GM12878 (cell line): ENCODE measurements around the gene IER5. TPM values are rescaled to one million over a fixed set of nuclear protein-coding genes. Genes with fewer than 3 reads are reported as not detected.

Experiments used
- ASH2L ChIP-seq: fragments of 300-600, 200-600 bp; sonication (generic); IDR thresholded peaks from 2 replicates; pipeline ENCODE4 v1.6.1; 2017; ENCODE audit warnings: low read depth, mild to moderate bottlenecking, borderline replicate concordance
- BCLAF1 ChIP-seq: fragments of 450-650 bp; IDR thresholded peaks from 2 replicates; pipeline ENCODE4 v1.6.1; 2017; ENCODE audit warnings: antibody characterized with exemption, mild to moderate bottlenecking, moderate library complexity
- BHLHE40 ChIP-seq, 2 experiments: fragments of 450-650 bp in 1 of 2; IDR thresholded peaks; 2 replicates each; pipeline ENCODE4 v1.6.1; 2011 to 2017; ENCODE audit warnings: low read depth in 2 of 2, borderline replicate concordance in 1 of 2, improper control_type of control experiment in 1 of 2, low read length in 1 of 2, mild to moderate bottlenecking in 1 of 2
- CBX3 ChIP-seq: fragments of 200-600 bp; sonication (generic); IDR thresholded peaks from 2 replicates; pipeline ENCODE4 v1.6.1; 2016; ENCODE audit warnings: low read depth, borderline replicate concordance
- CEBPB ChIP-seq, 2 experiments: fragments of 150-350 bp in 1 of 2; IDR thresholded peaks; 2 replicates each; pipeline ENCODE4 v1.6.1; 2012 to 2014; ENCODE audit warnings: low read depth in 2 of 2, low read length in 2 of 2, borderline replicate concordance in 1 of 2, inconsistent platforms in 1 of 2
- CREM ChIP-seq: IDR thresholded peaks from 2 replicates; pipeline ENCODE4 v1.6.1; 2014; ENCODE audit warnings: antibody characterized with exemption, low read depth
- EGR1 ChIP-seq, 2 experiments: IDR thresholded peaks; 1 replicate in 1 of 2; 2 replicates in 1 of 2; pipeline ENCODE4 v1.6.1; 2011 to 2012; ENCODE audit warnings: low read depth in 2 of 2, low read length in 2 of 2, borderline replicate concordance in 1 of 2, mild to moderate bottlenecking in 1 of 2, moderate library complexity in 1 of 2
- FOXM1 ChIP-seq: IDR thresholded peaks from 2 replicates; pipeline ENCODE4 v1.6.1; 2012; ENCODE audit warnings: low read depth, mild to moderate bottlenecking, inconsistent platforms, low read length, moderate library complexity
- HDAC6 ChIP-seq: fragments of 200-600 bp; sonication (generic); IDR thresholded peaks from one replicate; pipeline ENCODE4 v1.8.0; 2017; ENCODE audit warnings: antibody characterized with exemption; ENCODE audit not compliant: unreplicated experiment
- PML ChIP-seq: IDR thresholded peaks from 2 replicates; pipeline ENCODE4 v1.6.1; 2012; ENCODE audit warnings: low read length, inconsistent platforms
- POU2F2 ChIP-seq: IDR thresholded peaks from 3 replicates; pipeline ENCODE4 v1.6.1; 2011; ENCODE audit warnings: low read depth, mild to moderate bottlenecking, low read length, borderline replicate concordance
- RELA ChIP-seq: fragments of 450-650 bp; IDR thresholded peaks from 2 replicates; pipeline ENCODE4 v1.8.0; 2014; ENCODE audit warnings: borderline replicate concordance; ENCODE audit not compliant: partially characterized antibody
- RFX5 ChIP-seq: IDR thresholded peaks from 2 replicates; pipeline ENCODE4 v1.6.1; 2011; ENCODE audit warnings: low read depth, low read length, improper control_type of control experiment
- RUNX3 ChIP-seq: IDR thresholded peaks from 2 replicates; pipeline ENCODE4 v1.6.1; 2012; ENCODE audit warnings: low read length, inconsistent platforms
- SREBF2 ChIP-seq: IDR thresholded peaks from 2 replicates; pipeline ENCODE4 v1.6.1; 2012; ENCODE audit warnings: mild to moderate bottlenecking, low read length
- STAT3 ChIP-seq: IDR thresholded peaks from 2 replicates; pipeline ENCODE4 v1.6.1; 2011; ENCODE audit warnings: low read depth, low read length, improper control_type of control experiment
- ZZZ3 ChIP-seq: IDR thresholded peaks from 2 replicates; pipeline ENCODE4 v1.6.1; 2011; ENCODE audit warnings: low read depth; ENCODE audit not compliant: control insufficient read depth, insufficient read length
- polyA plus RNA-seq, 11 experiments: library from polyadenylated mRNA; depleted of rRNA in 4 of 11; unstranded in 6 of 11; stranded (reverse) in 5 of 11; fragments of >200 nt; fragmentation: Nextera tagmentation in 4 of 11; fragmentation: Illumina TruSeq in 1 of 11; extraction: Ambion mirVana in 4 of 11; extraction: Trizol in 1 of 11; gene quantifications; 1 replicate in 1 of 11; 2 replicates in 10 of 11; pipeline versions ENCODE4 v1.2.1 to v1.2.3, GENCODE V29; 2011 to 2016; ENCODE audit warnings: inconsistent platforms in 2 of 11, missing spikeins in 2 of 11, low read depth in 1 of 11
- total RNA-seq, 4 experiments: library from RNA; depleted of rRNA in 3 of 4; stranded (reverse); fragments of >200 nt in 3 of 4; fragmentation: Illumina TruSeq in 1 of 4; extraction: Trizol in 1 of 4; gene quantifications; 2 replicates each; pipeline versions ENCODE4 v1.2.1 to v1.2.3, GENCODE V29; 2013 to 2021
- TF ChIP-seq, protein P1 (sequence below), 3 experiments: IDR thresholded peaks in 2 of 3; conservative IDR thresholded peaks in 1 of 3; 2 replicates each; pipeline ENCODE4 v1.5.1; 2011; ENCODE audit warnings: low read depth in 3 of 3, low read length in 3 of 3, mild to moderate bottlenecking in 3 of 3, control low read depth in 2 of 3, moderate library complexity in 2 of 3, inconsistent platforms in 1 of 3, mixed read lengths in 1 of 3; ENCODE audit not compliant: control insufficient read depth in 2 of 3, insufficient read depth in 1 of 3; ENCODE audit errors: extremely low read depth in 1 of 3
- TF ChIP-seq, protein P2 (sequence below): fragments of 450-650 bp; IDR thresholded peaks from 2 replicates; pipeline ENCODE4 v1.6.1; 2018; ENCODE audit warnings: borderline replicate concordance, mild to moderate bottlenecking; ENCODE audit not compliant: partially characterized antibody

Gene IER5
- total and polyA plus RNA-seq, 10 of the 15 experiments (the other 5 are each of a cell fraction or from before 2014, with no cell fraction given) = 4.3 to 75.2 (median 30.5) TPM

DNA sequence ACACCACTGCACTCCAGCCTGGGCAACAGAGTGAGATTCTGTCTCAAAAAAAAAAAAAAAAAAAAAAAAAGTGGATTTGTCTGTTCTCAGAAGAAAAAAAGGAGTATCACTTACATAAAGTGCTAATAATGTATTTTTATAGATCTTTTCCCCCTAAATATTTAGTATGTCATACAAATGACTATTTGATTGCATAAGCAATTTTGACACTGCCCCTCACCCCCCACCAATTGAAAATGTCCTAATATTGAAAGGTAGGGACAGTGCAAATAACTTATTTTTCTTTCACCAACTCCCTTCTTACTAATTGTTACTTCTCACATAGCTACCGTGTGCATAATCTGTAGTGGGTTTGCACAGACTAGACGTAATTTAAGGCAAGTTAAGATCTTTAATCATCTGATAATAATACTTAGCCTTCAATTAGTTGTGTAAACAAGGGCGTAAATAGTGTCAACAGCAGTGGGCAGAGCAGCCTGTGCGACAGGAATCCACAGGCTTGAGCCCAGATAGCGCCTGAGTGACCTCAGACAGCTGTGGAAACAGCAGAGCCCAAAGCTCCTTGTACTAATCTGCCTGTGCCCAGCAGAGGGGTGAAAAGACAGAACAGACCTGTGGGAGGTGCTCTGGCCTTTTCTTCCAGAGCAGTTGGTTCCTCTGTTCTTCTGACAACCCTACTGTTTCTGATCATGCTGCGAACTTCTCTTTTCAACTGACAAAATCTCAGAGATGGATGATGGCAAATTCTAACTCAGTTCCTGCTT lies 4.5 kb upstream of the IER5 start (continued):
- TF ChIP-seq, protein P1, sequence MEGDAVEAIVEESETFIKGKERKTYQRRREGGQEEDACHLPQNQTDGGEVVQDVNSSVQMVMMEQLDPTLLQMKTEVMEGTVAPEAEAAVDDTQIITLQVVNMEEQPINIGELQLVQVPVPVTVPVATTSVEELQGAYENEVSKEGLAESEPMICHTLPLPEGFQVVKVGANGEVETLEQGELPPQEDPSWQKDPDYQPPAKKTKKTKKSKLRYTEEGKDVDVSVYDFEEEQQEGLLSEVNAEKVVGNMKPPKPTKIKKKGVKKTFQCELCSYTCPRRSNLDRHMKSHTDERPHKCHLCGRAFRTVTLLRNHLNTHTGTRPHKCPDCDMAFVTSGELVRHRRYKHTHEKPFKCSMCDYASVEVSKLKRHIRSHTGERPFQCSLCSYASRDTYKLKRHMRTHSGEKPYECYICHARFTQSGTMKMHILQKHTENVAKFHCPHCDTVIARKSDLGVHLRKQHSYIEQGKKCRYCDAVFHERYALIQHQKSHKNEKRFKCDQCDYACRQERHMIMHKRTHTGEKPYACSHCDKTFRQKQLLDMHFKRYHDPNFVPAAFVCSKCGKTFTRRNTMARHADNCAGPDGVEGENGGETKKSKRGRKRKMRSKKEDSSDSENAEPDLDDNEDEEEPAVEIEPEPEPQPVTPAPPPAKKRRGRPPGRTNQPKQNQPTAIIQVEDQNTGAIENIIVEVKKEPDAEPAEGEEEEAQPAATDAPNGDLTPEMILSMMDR (IDR thresholded peaks at IDR 0.05 in 2 of 3, conservative IDR thresholded peaks at IDR 0.05 in 1 of 3; ENCODE audit: control insufficient read depth in 2 of 3, extremely low read depth in 1 of 3, insufficient read depth in 1 of 3, low read depth in 3 of 3, low read length in 3 of 3) = peak; percentile 70 to 91 (median 70); a peak in 5 of 6 replicates
- TF ChIP-seq ZZZ3 (no peak), CBX3 (no peak), ASH2L (no peak), BCLAF1 (no peak), RUNX3 (peak; percentile 22; the same call in 1 of the 2 replicates), CREM (no peak), EGR1 (IDR thresholded peaks at IDR 0.05; ENCODE audit: borderline replicate concordance in 1 of 2, low read depth in 2 of 2, low read length in 2 of 2) (no peak), BHLHE40 (IDR thresholded peaks at IDR 0.05; ENCODE audit: borderline replicate concordance in 1 of 2, low read depth in 2 of 2, low read length in 1 of 2) (peak in 1 of 2 experiments; percentile 28; a peak in 1 of 4 replicates), RFX5 (no peak), SREBF2 (no peak), CEBPB (IDR thresholded peaks at IDR 0.05; ENCODE audit: borderline replicate concordance in 1 of 2, low read depth in 2 of 2, low read length in 2 of 2) (no peak), POU2F2 (no peak), PML (no peak), FOXM1 (no peak), STAT3 (no peak), HDAC6 (no peak), RELA (no peak)
- TF ChIP-seq, protein P2, sequence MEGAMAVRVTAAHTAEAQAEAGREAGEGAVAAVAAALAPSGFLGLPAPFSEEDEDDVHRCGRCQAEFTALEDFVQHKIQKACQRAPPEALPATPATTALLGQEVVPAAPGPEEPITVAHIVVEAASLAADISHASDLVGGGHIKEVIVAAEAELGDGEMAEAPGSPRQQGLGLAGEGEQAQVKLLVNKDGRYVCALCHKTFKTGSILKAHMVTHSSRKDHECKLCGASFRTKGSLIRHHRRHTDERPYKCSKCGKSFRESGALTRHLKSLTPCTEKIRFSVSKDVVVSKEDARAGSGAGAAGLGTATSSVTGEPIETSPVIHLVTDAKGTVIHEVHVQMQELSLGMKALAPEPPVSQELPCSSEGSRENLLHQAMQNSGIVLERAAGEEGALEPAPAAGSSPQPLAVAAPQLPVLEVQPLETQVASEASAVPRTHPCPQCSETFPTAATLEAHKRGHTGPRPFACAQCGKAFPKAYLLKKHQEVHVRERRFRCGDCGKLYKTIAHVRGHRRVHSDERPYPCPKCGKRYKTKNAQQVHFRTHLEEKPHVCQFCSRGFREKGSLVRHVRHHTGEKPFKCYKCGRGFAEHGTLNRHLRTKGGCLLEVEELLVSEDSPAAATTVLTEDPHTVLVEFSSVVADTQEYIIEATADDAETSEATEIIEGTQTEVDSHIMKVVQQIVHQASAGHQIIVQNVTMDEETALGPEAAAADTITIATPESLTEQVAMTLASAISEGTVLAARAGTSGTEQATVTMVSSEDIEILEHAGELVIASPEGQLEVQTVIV = no peak
